Measurements from ENCODE around the gene CALML6.

DNA sequence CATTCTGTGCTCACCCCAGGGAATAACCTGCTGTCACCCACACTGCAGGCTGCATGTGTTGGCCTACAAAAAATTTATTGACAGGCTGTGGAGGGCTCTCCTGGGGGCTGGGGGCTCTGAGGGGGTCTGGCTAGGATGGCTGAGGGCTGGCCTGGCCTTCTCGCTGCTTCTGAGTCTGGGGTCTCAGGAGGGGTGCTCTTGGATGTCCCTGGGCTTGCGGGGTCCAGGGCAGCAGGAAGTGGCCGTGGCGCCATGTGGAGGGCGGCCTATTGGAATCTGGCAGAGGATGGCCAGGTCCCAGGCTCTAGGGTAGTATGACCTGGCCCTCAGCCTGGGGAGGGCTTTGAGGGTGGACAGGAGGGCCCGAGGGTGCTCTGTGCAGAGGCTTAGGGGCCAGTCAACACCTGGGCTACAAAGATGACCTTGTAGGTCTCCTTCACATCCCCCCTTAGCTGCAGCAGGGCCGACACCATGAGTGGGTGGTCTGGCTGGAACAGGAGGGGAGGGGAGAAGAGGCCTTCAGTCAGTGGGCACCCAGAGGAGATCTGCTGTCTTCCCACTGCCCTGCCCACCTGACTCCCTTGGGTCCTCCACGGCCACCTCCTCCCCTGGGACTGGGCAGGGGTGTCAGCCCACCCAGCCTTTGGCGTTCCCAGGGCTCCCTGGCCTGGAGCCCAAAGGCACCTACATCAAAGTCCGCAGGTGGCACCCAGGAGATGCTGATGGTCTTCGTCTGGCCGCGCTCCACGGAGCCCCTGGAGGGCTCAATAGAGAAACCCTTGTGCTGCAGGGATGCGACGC is 7.0 kb downstream of the CALML6 start:
- TF ChIP-seq POLR2A (IDR thresholded peaks at IDR 0.05; ENCODE audit: low read depth, low read length) (no peak), RFX5 (IDR thresholded peaks at IDR 0.05; ENCODE audit: low read depth, low read length) (no peak), RAD21 (IDR thresholded peaks at IDR 0.05; ENCODE audit: low read length) (no peak), NFE2L2 (IDR thresholded peaks at IDR 0.05; ENCODE audit: low read depth, low read length) (no peak), SMC3 (IDR thresholded peaks at IDR 0.05; ENCODE audit: low read depth, low read length) (no peak), MAZ (IDR thresholded peaks at IDR 0.05; ENCODE audit: borderline replicate concordance, low read depth, low read length) (no peak), FOS (IDR thresholded peaks at IDR 0.05; ENCODE audit: low read depth, low read length) (no peak), BHLHE40 (IDR thresholded peaks at IDR 0.05; ENCODE audit: low read depth, low read length) (no peak)
- TF ChIP-seq, protein P1, sequence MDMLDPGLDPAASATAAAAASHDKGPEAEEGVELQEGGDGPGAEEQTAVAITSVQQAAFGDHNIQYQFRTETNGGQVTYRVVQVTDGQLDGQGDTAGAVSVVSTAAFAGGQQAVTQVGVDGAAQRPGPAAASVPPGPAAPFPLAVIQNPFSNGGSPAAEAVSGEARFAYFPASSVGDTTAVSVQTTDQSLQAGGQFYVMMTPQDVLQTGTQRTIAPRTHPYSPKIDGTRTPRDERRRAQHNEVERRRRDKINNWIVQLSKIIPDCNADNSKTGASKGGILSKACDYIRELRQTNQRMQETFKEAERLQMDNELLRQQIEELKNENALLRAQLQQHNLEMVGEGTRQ (IDR thresholded peaks at IDR 0.05; ENCODE audit: low read depth, low read length) = no peak
- TF ChIP-seq, protein P2, sequence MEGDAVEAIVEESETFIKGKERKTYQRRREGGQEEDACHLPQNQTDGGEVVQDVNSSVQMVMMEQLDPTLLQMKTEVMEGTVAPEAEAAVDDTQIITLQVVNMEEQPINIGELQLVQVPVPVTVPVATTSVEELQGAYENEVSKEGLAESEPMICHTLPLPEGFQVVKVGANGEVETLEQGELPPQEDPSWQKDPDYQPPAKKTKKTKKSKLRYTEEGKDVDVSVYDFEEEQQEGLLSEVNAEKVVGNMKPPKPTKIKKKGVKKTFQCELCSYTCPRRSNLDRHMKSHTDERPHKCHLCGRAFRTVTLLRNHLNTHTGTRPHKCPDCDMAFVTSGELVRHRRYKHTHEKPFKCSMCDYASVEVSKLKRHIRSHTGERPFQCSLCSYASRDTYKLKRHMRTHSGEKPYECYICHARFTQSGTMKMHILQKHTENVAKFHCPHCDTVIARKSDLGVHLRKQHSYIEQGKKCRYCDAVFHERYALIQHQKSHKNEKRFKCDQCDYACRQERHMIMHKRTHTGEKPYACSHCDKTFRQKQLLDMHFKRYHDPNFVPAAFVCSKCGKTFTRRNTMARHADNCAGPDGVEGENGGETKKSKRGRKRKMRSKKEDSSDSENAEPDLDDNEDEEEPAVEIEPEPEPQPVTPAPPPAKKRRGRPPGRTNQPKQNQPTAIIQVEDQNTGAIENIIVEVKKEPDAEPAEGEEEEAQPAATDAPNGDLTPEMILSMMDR (conservative IDR thresholded peaks at IDR 0.05; ENCODE audit: low read depth, low read length) = no peak

Data from IMR-90 (cell line).